Measurements from ENCODE around the gene ZMIZ1.

GRCh38 chr10:79275105-79275430 is 206.3 kb downstream of the ZMIZ1 start:
- TF ChIP-seq CTCF (IDR thresholded peaks at IDR 0.05): no peak
- no peak for TF ChIP-seq POLR2A (IDR thresholded peaks at IDR 0.05; ENCODE audit: low read length)
- no peak for TF ChIP-seq REST (IDR thresholded peaks at IDR 0.05)
- no peak for TF ChIP-seq RAD21 (conservative IDR thresholded peaks at IDR 0.05 in 1 of 2, IDR thresholded peaks at IDR 0.05 in 1 of 2)
- no peak for TF ChIP-seq SREBF2 (IDR thresholded peaks at IDR 0.05)
- no peak for TF ChIP-seq RFX5 (IDR thresholded peaks at IDR 0.05)
- no peak for TF ChIP-seq MYC (IDR thresholded peaks at IDR 0.05; ENCODE audit: borderline replicate concordance, low read length)
- no peak for TF ChIP-seq BCL3 (IDR thresholded peaks at IDR 0.05)
- no peak for TF ChIP-seq ZFP36 (IDR thresholded peaks at IDR 0.05; ENCODE audit: borderline replicate concordance, partially characterized antibody)
- no peak for TF ChIP-seq KDM1A (IDR thresholded peaks at IDR 0.05; ENCODE audit: low read depth)
- no peak for TF ChIP-seq EP300 (IDR thresholded peaks at IDR 0.05)
- no peak for TF ChIP-seq USF2 (IDR thresholded peaks at IDR 0.05)
- TF ChIP-seq CBX8 (IDR thresholded peaks at IDR 0.05): no peak
